HCT116 (cell line): ENCODE results near the gene MMP10. TPM values are rescaled to one million over a fixed set of nuclear protein-coding genes. Genes with fewer than 3 reads are reported as not detected.

Experiments
- ATAC-seq: fragments of 200-7000 bp; cut with Tn5 transposase; 2 replicates; pipeline ENCODE4 v1.9.1; 2020; ENCODE audit warnings: mild to moderate bottlenecking, moderate library complexity
- BruUV-seq: library from RNA; stranded (reverse); fragments of 400-500 nt; replicated peaks from 2 replicates; lab custom pipeline; 2021; lab: Mats Ljungman, UMichigan
- CTCF ChIA-PET: fragments of 300-600 bp; sonication (Branson Sonifier 250); formaldehyde crosslinking; loops from one replicate; lab custom pipeline; 2021; ENCODE audit warnings: antibody characterized with exemption; lab: Charles Lee
- POLR2A ChIA-PET: fragments of 300-600, 350-600 bp; sonication (Branson Sonifier 250); formaldehyde crosslinking; loops from one replicate; lab custom pipeline; 2021; ENCODE audit warnings: antibody characterized with exemption; lab: Charles Lee
- RAD21 ChIA-PET, 2 experiments: fragments of 300-600 bp; sonication (Branson Sonifier 250); formaldehyde crosslinking; loops; one replicate each; lab custom pipeline; 2023; ENCODE audit warnings: low total read pairs in 2 of 2; ENCODE audit not compliant: uncharacterized antibody in 2 of 2, unreplicated experiment in 2 of 2, low non-redundant PET in 1 of 2; lab: Charles Lee
- DNase-seq: peaks from one replicate; pipeline ENCODE4 v3.0.0-alpha.2; 2010; ENCODE audit warnings: low read depth, low spot score
- H2AFZ ChIP-seq: fragments of 200-600 bp; shearing (Covaris generic), sonication (generic); 2 replicates; pipeline ENCODE4 v1.6.1; 2017; ENCODE audit warnings: low read depth, mixed run types, mixed read lengths, antibody characterized with exemption, low read length; ENCODE audit not compliant: poor library complexity, severe bottlenecking
- H3K27ac ChIP-seq: 2 replicates; pipeline ENCODE4 v1.5.1; 2012; ENCODE audit warnings: low read depth, low read length
- H3K27me3 ChIP-seq: fragments of 200-600 bp; sonication (generic); 2 replicates; pipeline ENCODE4 v1.6.1; 2016; ENCODE audit warnings: mixed run types, low read length, mixed read lengths; ENCODE audit not compliant: insufficient read depth
- H3K36me3 ChIP-seq, 2 experiments: fragments of 200-500 bp in 1 of 2; fragments of 200-600 bp in 1 of 2; sonication (Bioruptor generic) in 1 of 2; sonication (generic) in 1 of 2; 2 replicates each; pipeline versions ENCODE4 v1.5.1 to v1.6.1; 2014 to 2016; ENCODE audit warnings: low read length in 2 of 2, inconsistent platforms in 1 of 2, mixed read lengths in 1 of 2, mixed run types in 1 of 2; ENCODE audit not compliant: insufficient read depth in 2 of 2, control insufficient read depth in 1 of 2
- H3K4me1 ChIP-seq, 2 experiments: fragments of 200-600 bp in 1 of 2; sonication (generic) in 1 of 2; 2 replicates each; pipeline versions ENCODE4 v1.5.1 to v1.6.1; 2012 to 2017; ENCODE audit warnings: low read length in 2 of 2, inconsistent platforms in 1 of 2, mild to moderate bottlenecking in 1 of 2, mixed read lengths in 1 of 2, mixed run types in 1 of 2, moderate library complexity in 1 of 2; ENCODE audit not compliant: insufficient read depth in 2 of 2, control insufficient read depth in 1 of 2
- H3K4me2 ChIP-seq: fragments of 200-600 bp; sonication (generic); 2 replicates; pipeline ENCODE4 v1.6.1; 2017; ENCODE audit warnings: mixed run types, low read length, mixed read lengths
- H3K4me3 ChIP-seq, 2 experiments: fragments of 200-600 bp in 1 of 2; sonication (generic) in 1 of 2; replicated peaks in 1 of 2; 2 replicates each; pipeline ENCODE4 v1.5.1; 2011 to 2016; ENCODE audit warnings: low read length in 2 of 2, control low read depth in 1 of 2, low read depth in 1 of 2, mild to moderate bottlenecking in 1 of 2, mixed read lengths in 1 of 2, mixed run types in 1 of 2
- H3K79me2 ChIP-seq: fragments of 200-600 bp; sonication (generic); 2 replicates; pipeline ENCODE4 v1.6.1; 2017; ENCODE audit warnings: mild to moderate bottlenecking, mixed run types, low read length, moderate library complexity, mixed read lengths; ENCODE audit not compliant: insufficient read depth
- H3K9ac ChIP-seq: fragments of 200-600 bp; sonication (generic); 2 replicates; pipeline ENCODE4 v1.6.1; 2016; ENCODE audit warnings: low read length, mixed read lengths
- H3K9me2 ChIP-seq: fragments of 200-600 bp; sonication (generic), shearing (Covaris generic); 2 replicates; pipeline ENCODE4 v1.6.1; 2017; ENCODE audit warnings: mixed run types, mild to moderate bottlenecking, moderate library complexity; ENCODE audit not compliant: insufficient read depth
- H3K9me3 ChIP-seq, 2 experiments: fragments of 200-500 bp in 1 of 2; fragments of 200-600 bp in 1 of 2; sonication (Bioruptor generic) in 1 of 2; sonication (generic) in 1 of 2; 2 replicates each; pipeline ENCODE4 v1.6.1; 2014 to 2017; ENCODE audit warnings: low read length in 2 of 2, mixed read lengths in 2 of 2, inconsistent platforms in 1 of 2, low read depth in 1 of 2, mild to moderate bottlenecking in 1 of 2, mixed run types in 1 of 2, moderate library complexity in 1 of 2; ENCODE audit not compliant: control insufficient read depth in 1 of 2, insufficient read depth in 1 of 2
- H4K20me1 ChIP-seq: fragments of 200-600 bp; sonication (generic), shearing (Covaris generic); 2 replicates; pipeline ENCODE4 v1.6.1; 2017; ENCODE audit warnings: mixed run types, mild to moderate bottlenecking, moderate library complexity; ENCODE audit not compliant: insufficient read depth
- CBX3 ChIP-seq: IDR thresholded peaks from 2 replicates; pipeline ENCODE4 v1.6.1; 2012; ENCODE audit warnings: low read depth
- CEBPB ChIP-seq: IDR thresholded peaks from 2 replicates; pipeline ENCODE4 v1.6.1; 2012; ENCODE audit warnings: low read depth
- EGR1 ChIP-seq: IDR thresholded peaks from 2 replicates; pipeline ENCODE4 v1.6.1; 2012; ENCODE audit warnings: low read depth
- ELF1 ChIP-seq: IDR thresholded peaks from 2 replicates; pipeline ENCODE4 v1.6.1; 2012; ENCODE audit warnings: low read depth, borderline replicate concordance
- EZH2 ChIP-seq: fragments of 200-600 bp; sonication (generic); IDR thresholded peaks from 2 replicates; pipeline ENCODE4 v1.6.1; 2017; ENCODE audit warnings: antibody characterized with exemption, mixed run types
- EZH2phosphoT487 ChIP-seq: fragments of 200-600 bp; IDR thresholded peaks from 2 replicates; pipeline ENCODE4 v1.6.1; 2018; ENCODE audit warnings: antibody characterized with exemption, borderline replicate concordance
- FOSL1 ChIP-seq: IDR thresholded peaks from 2 replicates; pipeline ENCODE4 v1.6.1; 2012; ENCODE audit warnings: low read depth
- JUND ChIP-seq: IDR thresholded peaks from 2 replicates; pipeline ENCODE4 v1.6.1; 2012
- MAX ChIP-seq: IDR thresholded peaks from 2 replicates; pipeline ENCODE4 v1.6.1; 2012
- POLR2A ChIP-seq: IDR thresholded peaks from 2 replicates; pipeline ENCODE4 v1.7.0; 2011; ENCODE audit warnings: borderline replicate concordance; ENCODE audit not compliant: insufficient read depth, insufficient read length; ENCODE audit errors: extremely low read depth
- POLR2AphosphoS5 ChIP-seq: IDR thresholded peaks from 2 replicates; pipeline ENCODE4 v1.6.1; 2011; ENCODE audit warnings: mild to moderate bottlenecking, low read depth, low read length, moderate library complexity
- RAD21 ChIP-seq: IDR thresholded peaks from 2 replicates; pipeline ENCODE4 v1.6.1; 2012; ENCODE audit warnings: low read depth, mild to moderate bottlenecking
- REST ChIP-seq: IDR thresholded peaks from 2 replicates; pipeline ENCODE4 v1.6.1; 2012; ENCODE audit warnings: low read depth
- SIN3A ChIP-seq: IDR thresholded peaks from 2 replicates; pipeline ENCODE4 v1.6.1; 2012; ENCODE audit warnings: low read depth
- SRF ChIP-seq: IDR thresholded peaks from 2 replicates; pipeline ENCODE4 v1.6.1; 2012; ENCODE audit warnings: low read depth
- TCF7L2 ChIP-seq: IDR thresholded peaks from 2 replicates; pipeline ENCODE4 v1.7.0; 2011; ENCODE audit warnings: borderline replicate concordance, inconsistent platforms; ENCODE audit not compliant: insufficient read depth, insufficient read length; ENCODE audit errors: extremely low read depth
- ZBTB33 ChIP-seq: IDR thresholded peaks from 2 replicates; pipeline ENCODE4 v1.6.1; 2011; ENCODE audit warnings: mild to moderate bottlenecking, low read length, moderate library complexity; ENCODE audit not compliant: insufficient replicate concordance; ENCODE audit errors: extremely low read depth
- ZFX ChIP-seq: fragments of 450-650 bp; IDR thresholded peaks from 2 replicates; pipeline ENCODE4 v1.6.1; 2017
- ZNF274 ChIP-seq: fragments of 200-500 bp; sonication (Bioruptor generic); IDR thresholded peaks from 2 replicates; pipeline ENCODE4 v1.6.1; 2014; ENCODE audit warnings: mild to moderate bottlenecking, low read depth, low read length, inconsistent platforms
- intact Hi-C: fragments of 100-400 bp; cut with micrococcal nuclease; formaldehyde crosslinking; loops from 2 replicates; pipeline ENCODE4 v1.10.0; 2022
- total RNA-seq: library from RNA; stranded (reverse); gene quantifications from one replicate; pipeline ENCODE4 v1.2.1, GENCODE V29; 2021; ENCODE audit not compliant: unreplicated experiment
- TF ChIP-seq, protein P1 (sequence below): IDR thresholded peaks from 2 replicates; pipeline ENCODE4 v1.6.1; 2012

Gene MMP10
- total RNA-seq, 1 experiment from 2014 or later: not detected

DNA sequence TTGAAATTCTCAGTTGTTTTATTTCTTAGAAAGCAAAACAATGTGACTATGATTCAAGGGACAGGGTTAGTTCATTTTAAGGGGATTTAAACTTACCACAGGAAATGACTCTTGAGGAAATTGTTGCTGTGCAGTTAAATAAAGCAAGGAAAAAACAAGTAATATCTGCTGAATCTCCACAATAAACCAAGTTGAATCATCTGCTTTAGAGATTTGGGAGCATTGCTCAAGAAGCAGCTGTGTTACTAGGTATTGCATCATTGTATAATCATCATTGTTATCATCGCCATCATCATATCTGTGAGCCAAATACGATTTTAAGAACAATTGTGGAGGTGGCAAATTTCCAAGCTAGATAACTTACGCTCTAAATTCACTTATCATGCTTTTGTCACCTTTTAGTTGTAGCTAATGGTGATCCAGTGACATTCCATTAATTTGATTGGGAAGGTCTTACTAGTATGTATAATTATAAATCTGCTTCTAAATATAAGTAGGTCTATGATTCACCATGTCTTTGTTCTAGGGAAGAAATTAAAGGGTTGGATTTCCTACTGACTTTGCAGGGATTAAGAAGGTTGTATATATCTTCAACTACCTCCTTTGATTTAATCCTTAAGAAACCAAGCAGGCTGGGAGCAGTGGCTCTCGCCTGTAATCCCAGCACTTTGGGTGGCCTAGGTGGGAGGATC lies 19.9 kb downstream of the MMP10 start (continued):
- peak; percentile 48; the same call in 1 of the 2 replicates for TF ChIP-seq POLR2AphosphoS5

- no peak overlapping the region for H3K4me2 ChIP-seq
- POLR2A ChIA-PET: no interaction called here
- CTCF ChIA-PET: no interaction called here
- BruUV-seq: no TSS peak
- peaks cover 0 to 3% of the 10 kb centered on the region in 2 experiments; a peak in 1 of 4 replicates for H3K4me1 ChIP-seq
- no peaks in the 10 kb centered on the region for H3K79me2 ChIP-seq
- RAD21 ChIA-PET: no interaction called here
- H3K27me3 ChIP-seq: no peaks in the 10 kb centered on the region
- no peak for TF ChIP-seq ZFX
- no peak for TF ChIP-seq FOSL1
- no peak for TF ChIP-seq EZH2phosphoT487
- no peak for TF ChIP-seq ZNF274
- TF ChIP-seq POLR2AphosphoS5: no peak
- no peak for TF ChIP-seq CBX3
- TF ChIP-seq RAD21: no peak
- no peak for TF ChIP-seq ZBTB33
- TF ChIP-seq REST: no peak
- TF ChIP-seq EGR1: no peak
- TF ChIP-seq TCF7L2: no peak
- no peak for TF ChIP-seq SRF
- TF ChIP-seq POLR2A: no peak
- no peak for TF ChIP-seq ELF1
- TF ChIP-seq EZH2: no peak
- TF ChIP-seq SIN3A: no peak
- TF ChIP-seq CEBPB: no peak
- TF ChIP-seq JUND: no peak
- TF ChIP-seq MAX: no peak
- TF ChIP-seq, protein P1, sequence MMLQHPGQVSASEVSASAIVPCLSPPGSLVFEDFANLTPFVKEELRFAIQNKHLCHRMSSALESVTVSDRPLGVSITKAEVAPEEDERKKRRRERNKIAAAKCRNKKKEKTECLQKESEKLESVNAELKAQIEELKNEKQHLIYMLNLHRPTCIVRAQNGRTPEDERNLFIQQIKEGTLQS: no peak
- no peak for ATAC-seq
- no peak overlapping the region for H3K9ac ChIP-seq
- no peaks in the 10 kb centered on the region for H4K20me1 ChIP-seq
- no peak overlapping the region for H2AFZ ChIP-seq
- no peak overlapping the region for H3K4me3 ChIP-seq
- no peak overlapping the region for H3K27ac ChIP-seq
- intact Hi-C loops: loop anchor here (5.0 kb wide), 1 partner anchor 1464 kb away; no protein-coding TSS in a partner anchor
- no peaks in the 10 kb centered on the region for H3K9me3 ChIP-seq
- H3K9me2 ChIP-seq: no peaks in the 10 kb centered on the region
- no peaks in the 10 kb centered on the region for H3K36me3 ChIP-seq
- DNase-seq: no peak
Observed at GRCh38 chr11:102757823-102758549, 22.4 kb downstream of the MMP10 start.
